ENCODE measurements around the gene LVRN.

Gene LVRN

GRCh38 chr5:115934388-115934974 lies 27.8 kb upstream of the LVRN start:
- in situ Hi-C loops (cut with MboI; ENCODE audit: low sequenced_read_pairs, unreplicated experiment), result no loop called here
- no peak for TF ChIP-seq CTCF (IDR thresholded peaks at IDR 0.05; ENCODE audit: borderline replicate concordance, control extremely low read depth, extremely low read depth, insufficient read depth, missing control alignments)

DNA sequence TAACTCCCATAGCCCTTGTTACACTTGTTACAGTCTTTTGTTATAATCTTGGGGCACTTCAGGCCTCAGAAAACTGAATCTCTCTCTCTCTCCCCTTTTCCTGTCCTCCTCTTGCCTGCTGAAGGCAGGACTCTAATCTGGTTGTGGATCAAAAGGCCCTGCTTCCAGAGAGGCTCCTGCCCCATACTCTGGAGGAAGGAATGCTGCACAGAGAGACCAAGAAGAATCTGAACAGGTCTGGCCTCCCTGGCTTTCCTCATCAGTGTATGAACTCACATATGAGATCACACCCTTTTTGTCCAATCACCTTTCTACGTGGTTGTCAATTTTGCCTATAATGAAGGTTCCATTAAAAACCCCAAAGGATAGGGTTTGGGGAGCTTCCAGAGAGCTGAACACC lies 26.2 kb upstream of the LVRN start:
- no peak for DNase-seq (ENCODE audit: low spot score)
- in situ Hi-C loops (cut with MboI; ENCODE audit: low sequenced_read_pairs, unreplicated experiment), result no loop called here
- TF ChIP-seq CTCF (IDR thresholded peaks at IDR 0.05; ENCODE audit: borderline replicate concordance, control extremely low read depth, extremely low read depth, insufficient read depth, missing control alignments), result no peak

More at GRCh38 chr5:115934388-115934974, 27.8 kb upstream of the LVRN start:
- DNase-seq (ENCODE audit: low spot score), result no peak

DNA sequence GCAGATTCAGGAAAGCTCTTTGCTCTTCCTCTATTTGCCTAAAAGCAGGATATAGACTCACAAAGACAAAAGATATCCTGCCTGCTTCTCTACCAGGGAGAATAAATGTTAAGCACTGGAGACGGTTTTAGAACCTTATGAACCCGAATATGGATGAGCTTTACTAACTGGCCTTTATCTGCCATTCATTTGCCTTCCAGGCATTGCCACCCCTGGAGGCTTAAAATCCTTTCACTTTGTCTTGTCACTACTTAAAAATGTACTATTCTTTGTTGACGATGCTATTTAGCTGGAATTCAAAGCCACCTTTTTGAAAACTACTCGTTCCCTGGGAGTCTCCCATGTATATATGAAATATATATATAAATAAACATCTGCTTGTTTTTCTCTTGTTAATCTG lies 23.2 kb upstream of the LVRN start:
- TF ChIP-seq CTCF (IDR thresholded peaks at IDR 0.05; ENCODE audit: borderline replicate concordance, control extremely low read depth, extremely low read depth, insufficient read depth, missing control alignments), result no peak
- in situ Hi-C loops (cut with MboI; ENCODE audit: low sequenced_read_pairs, unreplicated experiment), result no loop called here
- no peak for DNase-seq (ENCODE audit: low spot score)

GRCh38 chr5:115940080-115940810 lies 22.0 kb upstream of the LVRN start:
- in situ Hi-C loops (cut with MboI; ENCODE audit: low sequenced_read_pairs, unreplicated experiment), result no loop called here
- no peak for TF ChIP-seq CTCF (IDR thresholded peaks at IDR 0.05; ENCODE audit: borderline replicate concordance, control extremely low read depth, extremely low read depth, insufficient read depth, missing control alignments)
- DNase-seq (ENCODE audit: low spot score), result no peak

DNA sequence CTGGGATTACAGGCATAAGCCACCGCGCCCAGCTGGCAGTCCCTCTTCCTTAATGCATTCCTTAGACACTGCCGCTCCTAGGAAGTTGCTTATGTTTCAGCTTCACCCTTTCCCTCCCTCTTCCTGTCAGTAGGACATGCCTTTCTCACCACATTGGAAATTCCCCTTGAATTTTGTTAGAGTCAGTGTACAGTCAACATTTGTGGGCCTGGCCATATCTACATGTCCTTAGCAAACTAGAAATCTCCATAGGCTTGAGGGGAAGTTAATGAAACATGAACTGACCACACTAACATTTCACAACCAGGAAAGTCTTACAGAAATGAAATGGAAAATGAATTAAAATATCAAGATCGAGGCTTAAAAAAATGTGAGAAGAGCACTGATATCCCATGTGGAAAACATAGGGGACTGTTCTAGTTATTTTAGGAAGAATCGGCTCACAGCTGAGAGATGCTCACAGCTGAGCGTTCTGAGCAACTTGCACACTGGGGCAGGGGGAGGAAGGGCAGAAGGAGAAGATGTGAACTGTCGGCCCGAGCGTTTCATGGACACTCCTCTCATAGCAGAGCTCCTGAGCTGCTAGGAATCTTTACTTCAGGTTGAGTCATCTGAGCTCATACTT lies 21.1 kb upstream of the LVRN start:
- no peak for TF ChIP-seq CTCF (IDR thresholded peaks at IDR 0.05; ENCODE audit: borderline replicate concordance, control extremely low read depth, extremely low read depth, insufficient read depth, missing control alignments)
- peak; percentile 22 for DNase-seq (ENCODE audit: low spot score)
- in situ Hi-C loops (cut with MboI; ENCODE audit: low sequenced_read_pairs, unreplicated experiment), result no loop called here

GRCh38 chr5:115944501-115944900 lies 17.8 kb upstream of the LVRN start:
- no peak for DNase-seq (ENCODE audit: low spot score)
- in situ Hi-C loops (cut with MboI; ENCODE audit: low sequenced_read_pairs, unreplicated experiment), result no loop called here
- TF ChIP-seq CTCF (IDR thresholded peaks at IDR 0.05; ENCODE audit: borderline replicate concordance, control extremely low read depth, extremely low read depth, insufficient read depth, missing control alignments), result no peak

Data from GM13976 (cell line).